GM12891 (cell line): Measurements from ENCODE around the gene PCDHA1.
"Not testable (repeated sequence)": the region's sequence is repeated elsewhere in the genome, so short reads cannot be mapped to it uniquely, and the experiment has no call there.

Experiments
- DNase-seq: peaks from one replicate; pipeline ENCODE4 v3.0.0; 2011; ENCODE audit warnings: low spot score; ENCODE audit not compliant: insufficient read length
- FAIRE-seq: peaks from 2 replicates; lab custom pipeline; 2011; peaks lifted over from hg19 to GRCh38; lab: Jason Lieb, UNC
- PAX5 ChIP-seq: IDR thresholded peaks from 2 replicates; pipeline ENCODE4 v1.6.1; 2011; ENCODE audit warnings: low read length, moderate library complexity, mild to moderate bottlenecking; ENCODE audit not compliant: insufficient read depth, severe bottlenecking
- POLR2A ChIP-seq: IDR thresholded peaks from 2 replicates; pipeline ENCODE4 v1.6.1; 2011; ENCODE audit warnings: low read depth, low read length, control low read depth
- POLR2AphosphoS5 ChIP-seq: IDR thresholded peaks from 2 replicates; pipeline ENCODE4 v1.6.1; 2011; ENCODE audit warnings: low read depth, low read length, control low read depth
- POU2F2 ChIP-seq: IDR thresholded peaks from 2 replicates; pipeline ENCODE4 v1.6.1; 2011; ENCODE audit warnings: low read depth, mild to moderate bottlenecking, control low read depth, low read length, moderate library complexity
- SPI1 ChIP-seq: IDR thresholded peaks from 2 replicates; pipeline ENCODE4 v1.6.1; 2011; ENCODE audit warnings: low read depth, low read length, control low read depth
- TAF1 ChIP-seq: IDR thresholded peaks from 2 replicates; pipeline ENCODE4 v1.6.1; 2011; ENCODE audit warnings: low read depth, low read length, control low read depth

PCDHA1 gene

DNA sequence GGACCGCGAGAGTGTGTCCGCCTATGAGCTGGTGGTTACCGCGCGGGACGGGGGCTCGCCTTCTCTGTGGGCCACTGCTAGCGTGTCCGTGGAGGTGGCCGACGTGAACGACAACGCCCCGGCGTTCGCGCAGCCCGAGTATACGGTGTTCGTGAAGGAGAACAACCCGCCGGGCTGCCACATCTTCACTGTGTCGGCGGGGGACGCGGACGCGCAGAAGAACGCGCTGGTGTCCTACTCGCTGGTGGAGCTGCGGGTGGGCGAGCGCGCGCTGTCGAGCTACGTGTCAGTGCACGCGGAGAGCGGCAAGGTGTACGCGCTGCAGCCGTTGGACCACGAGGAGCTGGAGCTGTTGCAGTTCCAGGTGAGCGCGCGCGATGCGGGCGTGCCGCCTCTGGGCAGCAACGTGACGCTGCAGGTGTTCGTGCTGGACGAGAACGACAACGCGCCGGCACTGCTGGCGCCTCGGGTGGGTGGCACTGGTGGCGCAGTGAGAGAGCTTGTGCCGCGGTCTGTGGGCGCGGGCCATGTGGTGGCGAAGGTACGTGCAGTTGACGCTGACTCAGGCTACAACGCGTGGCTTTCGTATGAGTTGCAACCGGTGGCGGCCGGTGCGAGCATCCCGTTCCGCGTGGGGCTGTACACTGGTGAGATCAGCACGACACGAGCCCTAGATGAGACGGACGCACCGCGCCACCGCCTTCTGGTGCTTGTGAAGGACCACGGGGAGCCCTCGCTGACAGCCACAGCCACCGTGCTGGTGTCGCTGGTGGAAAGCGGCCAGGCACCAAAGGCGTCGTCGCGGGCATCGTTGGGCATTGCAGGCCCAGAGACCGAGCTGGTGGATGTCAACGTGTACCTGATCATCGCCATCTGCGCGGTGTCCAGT, 49.9 kb downstream of the PCDHA1 start:
- no peak for TF ChIP-seq TAF1
- TF ChIP-seq POLR2A = no peak
- no peak for DNase-seq
- no peak for FAIRE-seq

DNA sequence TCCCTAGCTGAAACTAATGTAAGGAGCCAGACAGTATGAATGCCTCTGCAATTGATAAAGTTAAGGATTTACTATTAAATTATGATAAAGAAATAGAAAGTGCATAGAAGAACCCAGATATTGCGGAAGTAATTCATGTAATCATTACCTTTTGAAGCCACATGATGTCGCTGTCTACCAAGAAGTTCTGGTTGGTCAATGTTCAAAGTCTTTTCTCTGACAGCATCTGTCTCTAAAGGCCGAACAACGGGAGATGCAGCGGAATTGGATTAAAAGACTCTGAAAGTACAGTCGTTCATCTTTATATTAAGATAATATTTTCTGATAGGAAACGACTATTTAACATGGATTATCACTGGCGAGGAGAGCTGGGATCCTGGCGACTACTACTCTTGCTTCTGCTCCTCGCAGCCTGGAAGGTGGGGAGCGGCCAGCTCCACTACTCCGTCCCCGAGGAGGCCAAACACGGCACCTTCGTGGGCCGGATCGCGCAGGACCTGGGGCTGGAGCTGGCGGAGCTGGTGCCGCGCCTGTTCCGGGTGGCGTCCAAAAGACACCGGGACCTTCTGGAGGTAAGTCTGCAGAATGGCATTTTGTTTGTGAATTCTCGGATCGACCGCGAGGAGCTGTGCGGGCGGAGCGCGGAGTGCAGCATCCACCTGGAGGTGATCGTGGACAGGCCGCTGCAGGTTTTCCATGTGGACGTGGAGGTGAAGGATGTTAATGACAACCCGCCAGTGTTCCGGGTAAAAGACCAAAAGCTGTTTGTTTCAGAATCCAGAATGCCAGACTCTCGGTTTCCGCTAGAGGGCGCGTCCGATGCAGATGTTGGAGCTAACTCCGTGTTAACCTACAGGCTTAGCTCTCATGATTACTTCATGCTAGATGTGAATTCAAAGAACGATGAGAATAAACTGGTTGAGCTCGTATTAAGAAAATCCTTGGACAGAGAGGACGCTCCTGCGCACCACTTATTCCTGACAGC, 55.3 kb downstream of the PCDHA1 start, which contains the start of gene PCDHA8:
PCDHA8 (plus strand) TSS at position 210 of the 985 bp plus-strand sequence; CDS start at position 345, 135 bp downstream.
- TF ChIP-seq TAF1 = no peak
- TF ChIP-seq POU2F2 = no peak
- no peak for TF ChIP-seq PAX5
- no peak for TF ChIP-seq SPI1
- no peak for TF ChIP-seq POLR2AphosphoS5
- TF ChIP-seq POLR2A = no peak
- FAIRE-seq (no peak), DNase-seq (no peak)

DNA sequence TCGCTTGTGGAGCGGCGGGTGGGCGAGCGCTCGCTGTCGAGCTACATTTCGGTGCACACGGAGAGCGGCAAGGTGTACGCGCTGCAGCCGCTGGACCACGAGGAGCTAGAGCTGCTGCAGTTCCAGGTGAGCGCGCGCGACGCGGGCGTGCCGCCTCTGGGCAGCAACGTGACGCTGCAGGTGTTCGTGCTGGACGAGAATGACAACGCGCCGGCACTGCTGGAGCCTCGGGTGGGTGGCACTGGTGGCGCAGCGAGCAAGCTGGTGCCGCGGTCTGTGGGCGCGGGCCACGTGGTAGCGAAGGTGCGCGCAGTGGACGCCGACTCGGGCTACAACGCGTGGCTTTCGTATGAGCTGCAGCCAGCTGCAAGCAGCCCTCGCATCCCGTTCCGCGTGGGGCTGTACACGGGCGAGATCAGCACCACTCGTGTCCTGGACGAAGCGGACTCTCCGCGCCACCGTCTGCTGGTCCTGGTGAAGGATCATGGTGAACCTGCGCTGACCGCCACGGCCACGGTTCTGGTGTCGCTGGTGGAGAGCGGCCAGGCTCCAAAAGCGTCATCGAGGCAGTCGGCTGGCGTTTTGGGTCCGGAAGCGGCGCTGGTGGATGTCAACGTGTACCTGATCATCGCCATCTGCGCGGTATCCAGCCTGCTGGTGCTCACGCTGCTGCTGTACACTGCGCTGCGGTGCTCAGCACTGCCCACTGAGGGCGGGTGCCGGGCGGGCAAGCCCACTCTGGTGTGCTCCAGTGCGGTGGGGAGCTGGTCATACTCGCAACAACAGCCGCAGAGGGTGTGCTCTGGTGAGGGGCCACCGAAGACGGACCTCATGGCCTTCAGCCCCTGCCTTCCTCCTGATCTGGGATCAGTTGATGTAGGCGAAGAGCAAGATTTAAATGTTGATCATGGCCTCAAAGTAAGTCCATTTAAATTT, 57.1 kb downstream of the PCDHA1 start:
- TF ChIP-seq TAF1 (no peak), POLR2AphosphoS5 (no peak), POU2F2 (no peak)
- FAIRE-seq = no peak

DNA sequence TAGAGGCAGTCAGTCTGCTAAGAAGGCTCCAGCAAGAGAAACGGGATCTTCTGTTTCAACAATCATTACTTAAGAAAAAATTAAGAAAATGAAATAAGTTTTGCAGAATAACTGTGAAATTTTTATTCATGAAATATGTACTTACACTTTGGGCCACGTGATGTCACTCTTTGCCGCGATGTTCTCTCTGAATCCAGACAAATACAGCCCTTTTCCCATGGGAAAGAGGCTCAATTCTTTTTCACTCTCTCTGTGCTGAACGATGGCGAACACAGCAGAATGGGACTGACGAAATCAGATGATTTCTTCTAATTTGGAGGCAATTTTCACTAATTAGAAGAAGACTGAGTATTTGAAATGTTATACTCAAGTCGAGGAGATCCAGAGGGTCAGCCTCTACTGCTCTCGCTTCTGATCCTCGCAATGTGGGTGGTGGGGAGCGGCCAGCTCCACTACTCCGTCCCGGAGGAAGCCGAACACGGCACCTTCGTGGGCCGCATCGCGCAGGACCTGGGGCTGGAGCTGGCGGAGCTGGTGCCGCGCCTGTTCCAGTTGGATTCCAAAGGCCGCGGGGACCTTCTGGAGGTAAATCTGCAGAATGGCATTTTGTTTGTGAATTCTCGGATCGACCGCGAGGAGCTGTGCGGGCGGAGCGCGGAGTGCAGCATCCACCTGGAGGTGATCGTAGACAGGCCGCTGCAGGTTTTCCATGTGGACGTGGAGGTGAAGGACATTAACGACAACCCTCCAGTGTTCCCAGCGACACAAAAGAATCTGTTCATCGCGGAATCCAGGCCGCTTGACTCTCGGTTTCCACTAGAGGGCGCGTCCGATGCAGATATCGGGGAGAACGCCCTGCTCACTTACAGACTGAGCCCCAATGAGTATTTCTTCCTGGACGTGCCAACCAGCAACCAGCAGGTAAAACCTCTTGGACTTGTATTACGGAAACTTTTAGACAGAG, 62.5 kb downstream of the PCDHA1 start, which contains the start of gene PCDHA9:
PCDHA9 (plus strand) TSS at position 244 of the 964 bp plus-strand sequence; CDS start at position 358, 114 bp downstream.
- not testable (repeated sequence) for DNase-seq, FAIRE-seq

More for the DNA sequence above, 57.1 kb downstream of the PCDHA1 start:
- no peak for DNase-seq

DNA sequence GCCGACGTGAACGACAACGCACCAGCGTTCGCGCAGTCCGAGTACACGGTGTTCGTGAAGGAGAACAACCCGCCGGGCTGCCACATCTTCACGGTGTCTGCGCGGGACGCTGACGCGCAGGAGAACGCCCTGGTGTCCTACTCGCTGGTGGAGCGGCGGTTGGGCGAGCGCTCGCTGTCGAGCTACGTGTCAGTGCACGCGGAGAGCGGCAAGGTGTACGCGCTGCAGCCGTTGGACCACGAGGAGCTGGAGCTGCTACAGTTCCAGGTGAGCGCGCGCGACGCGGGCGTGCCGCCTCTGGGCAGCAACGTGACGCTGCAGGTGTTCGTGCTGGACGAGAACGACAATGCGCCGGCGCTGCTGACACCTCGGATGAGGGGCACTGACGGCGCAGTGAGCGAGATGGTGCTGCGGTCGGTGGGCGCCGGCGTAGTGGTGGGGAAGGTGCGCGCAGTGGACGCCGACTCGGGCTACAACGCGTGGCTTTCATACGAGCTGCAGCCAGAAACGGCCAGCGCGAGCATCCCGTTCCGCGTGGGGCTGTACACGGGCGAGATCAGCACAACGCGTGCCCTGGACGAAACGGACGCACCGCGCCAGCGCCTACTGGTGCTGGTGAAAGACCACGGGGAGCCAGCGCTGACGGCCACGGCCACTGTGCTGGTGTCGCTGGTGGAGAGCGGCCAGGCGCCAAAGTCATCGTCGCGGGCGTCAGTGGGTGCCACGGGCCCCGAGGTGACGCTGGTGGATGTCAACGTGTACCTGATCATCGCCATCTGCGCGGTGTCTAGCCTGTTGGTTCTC, 64.1 kb downstream of the PCDHA1 start:
- DNase-seq, FAIRE-seq: not testable (repeated sequence)

DNA sequence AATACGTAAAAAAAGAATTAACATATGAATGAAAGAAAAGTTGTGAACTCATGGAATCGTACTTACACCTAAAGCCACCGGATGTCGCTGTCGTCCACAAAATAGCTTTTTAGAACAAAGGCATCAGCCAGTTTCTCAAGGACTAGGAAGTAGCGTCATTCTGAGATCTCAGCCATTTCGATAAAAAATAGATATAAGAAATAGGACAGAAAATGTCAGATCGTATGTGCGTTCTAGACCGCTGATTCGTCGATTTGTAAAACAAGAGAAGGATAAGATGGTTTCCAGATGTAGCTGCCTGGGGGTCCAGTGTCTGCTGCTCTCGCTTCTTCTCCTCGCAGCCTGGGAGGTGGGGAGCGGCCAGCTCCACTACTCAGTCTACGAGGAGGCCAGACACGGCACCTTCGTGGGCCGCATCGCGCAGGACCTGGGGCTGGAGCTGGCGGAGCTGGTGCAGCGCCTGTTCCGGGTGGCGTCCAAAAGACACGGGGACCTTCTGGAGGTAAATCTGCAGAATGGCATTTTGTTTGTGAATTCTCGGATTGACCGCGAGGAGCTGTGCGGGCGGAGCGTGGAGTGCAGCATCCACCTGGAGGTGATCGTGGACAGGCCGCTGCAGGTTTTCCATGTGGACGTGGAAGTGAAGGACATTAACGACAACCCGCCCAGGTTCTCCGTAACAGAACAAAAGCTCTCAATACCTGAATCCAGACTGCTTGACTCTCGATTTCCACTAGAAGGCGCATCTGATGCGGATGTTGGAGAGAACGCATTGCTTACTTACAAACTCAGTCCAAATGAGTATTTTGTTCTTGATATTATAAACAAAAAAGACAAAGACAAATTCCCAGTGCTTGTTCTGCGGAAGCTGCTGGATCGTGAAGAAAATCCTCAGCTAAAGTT, 70.1 kb downstream of the PCDHA1 start, which contains the start of gene PCDHA10:
PCDHA10 (plus strand) TSS at position 126 of the 903 bp plus-strand sequence; CDS start at position 278, 152 bp downstream.
- TF ChIP-seq POU2F2 (no peak), SPI1 (no peak), TAF1 (no peak), POLR2AphosphoS5 (no peak), PAX5 (no peak), POLR2A (no peak)
- DNase-seq (no peak), FAIRE-seq (no peak)

DNA sequence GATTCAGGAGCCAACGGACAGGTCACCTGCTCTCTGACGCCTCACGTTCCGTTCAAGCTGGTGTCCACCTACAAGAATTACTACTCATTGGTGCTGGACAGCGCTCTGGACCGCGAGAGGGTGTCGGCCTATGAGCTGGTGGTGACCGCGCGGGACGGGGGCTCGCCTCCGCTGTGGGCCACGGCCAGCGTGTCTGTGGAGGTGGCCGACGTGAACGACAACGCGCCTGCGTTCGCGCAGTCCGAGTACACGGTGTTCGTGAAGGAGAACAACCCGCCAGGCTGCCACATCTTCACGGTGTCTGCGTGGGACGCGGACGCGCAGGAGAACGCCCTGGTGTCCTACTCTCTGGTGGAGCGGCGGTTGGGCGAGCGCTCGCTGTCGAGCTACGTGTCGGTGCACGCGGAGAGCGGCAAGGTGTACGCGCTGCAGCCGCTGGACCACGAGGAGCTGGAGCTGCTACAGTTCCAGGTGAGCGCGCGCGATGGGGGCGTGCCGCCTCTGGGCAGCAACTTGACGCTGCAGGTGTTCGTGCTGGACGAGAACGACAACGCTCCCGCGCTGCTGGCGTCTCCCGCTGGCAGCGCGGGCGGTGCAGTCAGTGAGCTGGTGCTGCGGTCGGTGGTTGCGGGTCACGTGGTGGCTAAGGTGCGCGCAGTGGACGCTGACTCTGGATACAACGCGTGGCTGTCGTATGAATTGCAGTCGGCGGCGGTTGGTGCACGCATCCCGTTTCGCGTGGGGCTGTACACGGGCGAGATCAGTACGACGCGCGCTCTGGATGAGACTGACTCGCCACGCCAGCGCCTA, 71.4 kb downstream of the PCDHA1 start:
- TF ChIP-seq POLR2AphosphoS5 (no peak), POLR2A (no peak), SPI1 (no peak)
- DNase-seq (no peak), FAIRE-seq (no peak)
